Left ventricle myocardium superior (tissue), 1 donor: ENCODE results near the gene MEIG1. TPM values are rescaled to one million over a fixed set of nuclear protein-coding genes. Genes with fewer than 3 reads are reported as not detected.
A peak's percentile ranks its signal among the peaks of the same experiment; 100 is the strongest.
"Not testable (repeated sequence)": the region's sequence is repeated elsewhere in the genome, so short reads cannot be mapped to it uniquely, and the experiment has no call there.

ENCODE experiments used
- ATAC-seq: fragments of 200-7000 bp; cut with Tn5 transposase; one replicate; pipeline ENCODE4 v1.9.1; 2020; ENCODE audit warnings: mild to moderate bottlenecking, moderate library complexity
- DNase-seq: peaks from one replicate; pipeline ENCODE4 v3.0.0-alpha.2; 2020
- intact Hi-C: fragments of 100-400 bp; cut with micrococcal nuclease; formaldehyde crosslinking; loops from one replicate; pipeline ENCODE4 v1.11.0; 2022
- total RNA-seq: library from RNA; stranded (reverse); fragmentation: NEBNext Ultra II Directional; extraction: Animal tissue kit (Norgen Biotek cat#: 25700); gene quantifications from one replicate; pipeline ENCODE4 v1.2.1, GENCODE V29; 2021
- donor health status: DM: no; HTN: yes; CAD: no; lungs with severe emphysema.

MEIG1 gene
- total RNA-seq, 1 donor from 2014 or later, result not detected

- DNase-seq (peak; percentile 62), ATAC-seq (peak; percentile 69)
- intact Hi-C loops, result no loop called here
Observed at GRCh38 chr10:14953424-14954000, 5.7 kb upstream of the MEIG1 start.

DNA sequence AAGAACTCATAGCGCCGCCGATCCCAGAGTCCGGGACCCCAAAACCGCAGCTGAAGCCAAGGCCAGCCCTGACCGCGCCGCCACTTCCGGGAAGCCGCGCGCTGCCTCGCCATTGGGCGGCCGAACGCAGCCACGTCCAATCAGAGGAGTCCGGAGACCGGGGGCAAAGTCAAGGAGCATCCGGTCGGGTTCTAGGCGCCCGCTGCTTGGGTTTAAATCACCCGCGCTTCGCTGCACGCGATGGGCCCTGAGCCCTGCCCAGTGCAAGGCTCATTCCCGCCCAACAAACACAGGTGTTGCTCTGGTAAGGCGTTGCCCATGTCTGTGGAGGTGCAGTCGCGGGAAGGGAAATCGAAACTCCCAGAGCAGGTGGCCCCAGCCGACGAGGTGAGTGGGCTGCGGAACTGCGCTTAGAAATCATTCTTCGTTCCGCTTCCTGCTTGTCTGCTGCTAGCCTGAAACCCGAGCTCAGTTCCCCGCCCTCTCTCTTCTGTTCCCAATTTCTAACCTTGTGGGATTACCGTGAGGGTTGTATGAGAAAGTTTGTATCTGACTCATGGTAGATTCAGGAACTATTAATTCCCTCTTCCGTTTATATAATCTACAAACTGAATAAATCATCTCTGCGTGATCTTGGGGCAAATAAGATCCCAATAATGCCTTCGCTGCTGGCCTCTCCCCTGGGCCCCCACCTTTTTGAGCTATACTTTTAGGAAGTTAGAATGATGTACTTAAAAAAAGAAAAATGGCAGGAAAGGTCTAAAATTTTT, 5.0 kb upstream of the MEIG1 start, which contains the start of gene DCLRE1C:
DCLRE1C (minus strand) TSS at position 96 of the 770 bp plus-strand sequence; CDS start at position 10, 86 bp downstream.
- intact Hi-C loops, result no loop called here
- peak; percentile 99 for ATAC-seq
- DNase-seq, result peak; percentile 94

GRCh38 chr10:14954934-14955333, 4.3 kb upstream of the MEIG1 start:
- DNase-seq (no peak), ATAC-seq (no peak)
- intact Hi-C loops, result no loop called here

- intact Hi-C loops, result no loop called here
- ATAC-seq (no peak), DNase-seq (no peak)
Observed at GRCh38 chr10:14958872-14959220, 342 bp upstream of the MEIG1 start.

GRCh38 chr10:14967897-14968296, 8.7 kb downstream of the MEIG1 start:
- no peak for ATAC-seq
- no peak for DNase-seq
- intact Hi-C loops, result no loop called here

DNA sequence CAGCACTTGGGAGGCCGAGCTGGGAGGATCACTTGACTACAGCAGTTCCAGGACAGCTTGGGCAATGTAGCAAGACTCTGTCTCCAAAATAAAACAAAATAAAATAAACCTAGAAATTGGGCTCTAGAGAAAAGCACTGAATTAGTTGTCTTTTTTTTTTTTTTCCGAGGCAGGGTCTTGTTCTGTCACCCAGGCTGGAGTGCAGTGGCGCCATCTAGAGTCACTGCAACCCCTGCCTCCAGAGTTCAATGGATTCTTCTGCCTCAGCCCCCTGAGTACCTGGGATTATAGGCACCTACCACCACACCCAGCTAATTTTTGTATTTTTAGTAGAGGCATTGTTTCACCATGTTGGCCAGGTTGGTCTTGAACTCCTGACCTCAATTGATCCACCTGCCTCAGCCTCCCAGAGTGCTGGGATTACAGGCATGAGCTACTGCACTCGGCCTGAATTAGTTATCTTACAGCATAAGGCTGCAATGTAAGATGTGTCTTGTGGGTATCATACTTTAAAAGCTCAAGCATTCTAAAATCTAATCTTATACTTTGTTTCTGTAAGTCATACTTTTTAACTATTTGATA, 12.8 kb downstream of the MEIG1 start:
- DNase-seq (peak; percentile 37), ATAC-seq (no peak)
- intact Hi-C loops, result no loop called here

DNA sequence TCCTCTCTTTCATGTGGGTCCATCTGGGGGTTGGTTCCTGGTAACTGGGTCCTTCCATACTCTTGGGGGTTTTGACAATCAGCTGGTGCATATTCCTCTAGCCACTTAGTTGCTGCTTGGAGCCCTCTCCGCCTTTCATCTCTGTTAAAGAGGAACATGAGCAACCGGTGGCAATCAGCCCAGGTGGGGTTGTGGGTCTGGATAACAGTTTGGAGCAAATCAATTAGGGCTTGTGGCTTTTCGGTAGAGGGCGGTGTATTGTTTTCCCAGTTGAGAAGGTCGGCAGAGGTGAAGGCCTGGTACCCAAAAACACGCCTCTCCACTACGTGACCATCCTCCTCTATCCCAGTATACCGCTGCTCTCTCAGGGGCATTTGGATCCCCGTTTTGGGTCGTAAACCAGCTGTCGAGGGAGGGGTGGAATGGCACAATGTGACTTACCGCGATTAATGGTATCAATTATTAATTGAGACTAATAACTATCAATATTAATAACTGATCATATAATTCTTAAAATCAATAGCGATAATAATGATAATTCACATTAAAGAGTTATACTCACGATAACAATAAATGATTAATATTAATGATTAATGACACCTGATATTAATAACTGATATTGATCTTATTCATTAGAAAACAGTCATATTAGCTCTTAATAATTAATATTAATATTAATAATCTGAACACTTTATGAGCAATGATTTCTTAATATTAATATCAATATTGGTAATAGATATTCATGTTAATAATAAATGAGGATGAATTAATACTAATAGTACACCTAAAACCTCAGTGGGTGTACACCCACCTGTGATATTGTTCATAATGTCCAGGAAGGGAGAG, 15.2 kb downstream of the MEIG1 start:
- intact Hi-C loops, DNase-seq, ATAC-seq: not testable (repeated sequence)

- intact Hi-C loops, result no loop called here
- no peak for DNase-seq
- no peak for ATAC-seq
Observed at GRCh38 chr10:14975672-14976273, 16.6 kb downstream of the MEIG1 start.

- intact Hi-C loops, result no loop called here
- DNase-seq (no peak), ATAC-seq (no peak)
Observed at GRCh38 chr10:14982744-14983143, 23.6 kb downstream of the MEIG1 start.

DNA sequence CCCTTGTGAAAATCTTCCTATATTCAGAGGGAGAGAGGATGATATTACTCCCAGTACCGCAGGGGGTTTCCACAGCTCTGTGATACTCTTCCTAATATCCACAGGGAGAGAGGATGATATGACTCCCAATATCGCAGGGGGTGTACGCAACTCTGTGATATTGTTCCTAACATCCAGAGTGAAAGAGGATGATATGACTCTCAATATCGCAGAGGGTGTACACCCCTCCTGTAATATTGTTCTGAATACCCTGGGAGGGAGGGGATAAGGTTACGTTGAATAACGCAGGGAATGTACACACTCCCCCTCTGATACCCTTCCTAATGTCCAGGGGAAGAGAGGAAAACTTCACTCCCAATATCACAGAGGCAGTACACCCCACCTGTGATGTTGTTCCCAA, 30.4 kb downstream of the MEIG1 start:
- ATAC-seq, intact Hi-C loops, DNase-seq: not testable (repeated sequence)

- DNase-seq, intact Hi-C loops, ATAC-seq: not testable (repeated sequence)
Observed at GRCh38 chr10:14991035-14991749, 32.0 kb downstream of the MEIG1 start.

- intact Hi-C loops, DNase-seq, ATAC-seq: not testable (repeated sequence)
Observed at GRCh38 chr10:14992336-14992735, 33.1 kb downstream of the MEIG1 start.

GRCh38 chr10:14993500-14994455, 34.6 kb downstream of the MEIG1 start:
- not testable (repeated sequence) for ATAC-seq

GRCh38 chr10:14995964-14996565, 36.9 kb downstream of the MEIG1 start:
- ATAC-seq (no peak), DNase-seq (no peak)
- intact Hi-C loops, result no loop called here

More at GRCh38 chr10:14993500-14994455, 34.6 kb downstream of the MEIG1 start:
- intact Hi-C loops, DNase-seq: not testable (repeated sequence)

- DNase-seq, intact Hi-C loops, ATAC-seq: not testable (repeated sequence)
Observed at GRCh38 chr10:15013530-15013929, 54.3 kb downstream of the MEIG1 start.

DNA sequence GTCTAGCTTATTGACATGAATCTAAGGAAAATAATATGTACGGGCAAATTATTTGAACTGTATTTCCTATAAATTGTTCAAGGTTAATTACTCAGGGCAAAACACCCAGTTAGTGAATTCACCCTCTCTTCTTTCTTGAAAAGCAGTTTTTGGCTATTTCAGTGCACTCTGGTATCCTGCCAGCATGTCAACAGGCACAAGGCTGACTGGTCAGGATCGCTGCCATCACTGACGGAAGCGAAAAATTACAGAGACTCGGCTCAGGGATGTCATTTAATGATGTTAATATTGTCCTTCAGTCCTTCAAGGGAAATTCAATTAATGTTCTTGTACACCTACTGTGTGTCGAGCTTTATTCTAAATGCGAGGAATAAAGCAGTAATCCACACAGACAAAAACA, 56.3 kb downstream of the MEIG1 start:
- ATAC-seq (no peak), DNase-seq (no peak)
- intact Hi-C loops, result no loop called here

DNA sequence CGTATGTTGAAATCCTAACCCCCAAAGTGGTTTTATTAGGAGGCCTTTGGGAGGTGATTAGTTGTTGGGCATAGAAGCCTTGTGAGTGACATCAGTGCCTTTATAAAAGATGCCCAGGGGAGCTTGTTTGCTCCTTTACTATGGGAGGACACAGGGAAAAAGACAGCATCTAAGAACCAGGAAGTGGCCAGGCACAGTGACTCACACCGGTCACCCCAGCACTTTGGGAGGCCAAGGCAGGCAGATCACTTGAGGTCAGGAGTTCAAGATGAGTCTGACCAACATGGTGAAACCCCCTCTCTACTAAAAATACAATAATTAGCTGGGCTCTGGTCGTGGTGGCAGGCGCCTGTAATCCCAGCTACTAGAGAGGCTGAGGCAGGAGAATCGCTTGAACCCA, 61.8 kb downstream of the MEIG1 start:
- intact Hi-C loops, ATAC-seq, DNase-seq: not testable (repeated sequence)
